ENCODE data around the gene PPP1R1B.

PPP1R1B gene

DNA sequence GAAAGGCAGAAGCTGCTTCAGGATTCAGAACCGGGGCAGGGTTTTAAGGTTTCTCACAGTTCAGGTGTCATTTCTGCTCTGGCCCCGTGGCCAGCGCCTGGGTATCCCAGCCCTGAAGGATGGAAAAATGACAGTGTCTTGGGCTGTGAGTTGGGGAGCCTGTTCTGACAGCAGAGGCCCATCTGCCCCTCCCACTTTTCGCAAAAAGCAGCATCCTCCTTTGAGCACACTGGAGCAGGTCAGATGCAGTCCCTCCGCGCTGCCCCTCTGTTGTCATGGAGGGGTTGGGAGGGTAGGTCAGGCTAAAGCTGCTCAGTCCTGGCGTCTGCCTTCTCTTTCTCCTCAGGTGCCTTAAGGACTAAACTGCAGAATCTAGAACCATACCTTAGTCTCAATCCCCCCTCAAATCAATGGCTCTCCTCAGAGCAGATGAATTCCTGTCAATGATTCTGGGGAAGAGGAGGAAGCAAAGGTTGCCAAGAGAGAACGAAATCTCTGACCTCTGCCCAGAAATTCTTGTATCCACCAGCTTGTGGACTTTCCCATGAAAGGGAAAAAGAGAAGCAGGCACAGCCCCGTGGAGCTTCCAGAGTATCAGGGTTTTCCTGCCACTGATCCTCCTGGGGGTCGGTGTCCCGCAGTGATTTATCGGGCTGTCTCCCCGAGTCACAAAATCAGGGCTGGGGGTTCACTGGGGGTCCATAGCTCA lies 26.3 kb upstream of the PPP1R1B start:
- DNase-seq (ENCODE audit: low read depth): no peak

DNA sequence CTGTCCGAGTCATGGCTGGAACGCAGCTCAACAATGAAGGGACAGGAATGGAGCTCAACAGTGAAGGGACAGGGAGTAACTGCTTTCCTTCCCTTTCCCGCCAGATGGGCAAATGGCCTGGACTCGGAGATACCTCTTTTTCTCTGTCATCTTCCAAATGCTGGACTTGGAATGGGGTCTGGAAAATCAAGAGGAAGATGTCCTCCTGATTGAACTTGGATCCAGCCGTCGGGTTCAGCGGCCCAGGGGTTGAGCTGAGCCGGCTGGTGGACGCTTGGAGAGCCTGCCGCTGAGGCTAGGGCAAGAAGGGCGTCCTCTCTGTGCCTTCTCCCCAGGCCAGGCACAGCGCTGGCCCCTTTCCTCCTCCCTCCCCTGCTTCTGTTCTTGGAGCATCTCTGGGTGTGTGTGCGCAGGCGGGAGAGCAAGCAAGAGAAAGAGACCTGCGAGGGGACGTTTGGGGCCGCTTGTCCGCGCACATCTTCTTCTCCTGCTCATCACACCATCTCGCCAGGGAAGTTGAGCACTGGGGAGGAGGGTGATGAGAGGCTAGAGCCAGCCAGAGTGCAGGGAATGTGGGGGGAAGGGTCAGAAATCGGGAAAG lies 25.7 kb upstream of the PPP1R1B start:
- DNase-seq (ENCODE audit: low read depth): no peak

DNA sequence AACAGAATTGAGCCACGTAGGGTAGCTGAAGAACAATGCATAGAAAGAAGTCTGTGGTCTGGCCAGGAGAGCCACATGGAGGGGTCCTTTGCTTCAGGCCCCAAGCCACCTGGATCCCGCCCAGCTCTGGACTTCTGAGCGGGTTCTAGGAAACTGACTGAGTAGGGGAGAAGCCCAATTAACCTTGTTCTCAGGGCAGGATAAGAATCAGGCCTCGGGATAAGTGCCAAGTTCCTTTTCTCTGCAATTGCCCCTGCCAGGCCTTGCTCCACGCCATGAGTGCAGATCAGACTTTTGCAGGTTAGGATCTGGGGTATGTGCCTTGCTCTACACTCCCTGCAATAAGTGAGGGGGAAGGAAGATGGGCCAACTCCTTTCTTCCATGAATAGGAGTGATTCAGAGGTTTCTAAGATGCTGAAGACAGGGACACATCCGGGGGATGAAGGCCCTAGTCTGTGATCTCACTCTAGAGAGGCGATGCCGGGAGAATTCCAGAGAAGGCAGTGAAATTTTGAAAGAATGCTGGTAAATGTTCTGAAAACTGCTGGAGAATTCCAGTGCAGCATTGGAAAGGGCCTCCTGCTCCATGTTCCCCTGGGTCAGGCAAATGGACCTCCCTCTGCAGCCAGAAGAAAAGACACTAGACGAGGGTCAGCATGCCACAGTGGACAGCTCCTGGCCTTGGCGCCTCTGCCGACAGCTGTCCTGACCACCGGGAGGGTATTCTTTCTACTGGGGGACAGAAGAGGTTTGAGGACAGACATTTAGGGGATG lies 24.8 kb upstream of the PPP1R1B start:
- no peak for DNase-seq (ENCODE audit: low read depth)

DNA sequence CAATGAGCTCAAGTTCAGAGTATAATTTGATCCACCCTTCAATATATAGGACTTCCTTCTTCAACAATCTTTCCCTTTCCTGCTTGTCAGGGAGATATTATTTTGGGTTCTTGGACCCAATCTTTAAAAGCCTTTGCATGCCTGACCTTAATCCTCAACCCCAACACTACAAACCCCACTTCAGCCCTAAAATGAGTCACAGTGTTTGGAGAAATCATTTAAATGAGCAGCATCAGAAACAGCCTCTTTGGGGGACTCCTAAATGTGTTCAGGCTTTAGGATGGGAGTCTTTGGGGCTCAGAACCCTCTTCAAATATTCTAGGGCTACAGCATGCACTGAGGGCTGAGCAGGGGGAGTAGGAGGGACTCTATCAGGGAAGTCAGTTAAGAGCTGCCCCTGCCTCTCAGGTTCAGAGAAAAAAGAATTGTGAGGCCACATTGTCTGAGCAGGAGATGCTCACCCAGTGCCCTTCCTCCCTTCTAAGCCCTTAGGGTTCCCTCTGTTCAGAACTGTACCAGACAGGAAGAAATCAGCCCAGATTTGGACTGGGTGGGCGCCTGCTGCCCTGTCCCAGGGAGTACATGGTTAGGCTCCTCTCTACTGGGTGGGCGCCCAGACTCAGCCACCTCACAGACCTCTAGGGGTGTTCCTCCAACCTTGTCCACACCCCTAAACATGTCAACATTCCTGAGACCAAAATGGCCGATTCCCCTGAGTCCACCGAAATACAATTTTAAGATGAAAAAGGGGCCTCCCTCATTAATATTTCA lies 24.0 kb upstream of the PPP1R1B start:
- no peak for DNase-seq (ENCODE audit: low read depth)

DNA sequence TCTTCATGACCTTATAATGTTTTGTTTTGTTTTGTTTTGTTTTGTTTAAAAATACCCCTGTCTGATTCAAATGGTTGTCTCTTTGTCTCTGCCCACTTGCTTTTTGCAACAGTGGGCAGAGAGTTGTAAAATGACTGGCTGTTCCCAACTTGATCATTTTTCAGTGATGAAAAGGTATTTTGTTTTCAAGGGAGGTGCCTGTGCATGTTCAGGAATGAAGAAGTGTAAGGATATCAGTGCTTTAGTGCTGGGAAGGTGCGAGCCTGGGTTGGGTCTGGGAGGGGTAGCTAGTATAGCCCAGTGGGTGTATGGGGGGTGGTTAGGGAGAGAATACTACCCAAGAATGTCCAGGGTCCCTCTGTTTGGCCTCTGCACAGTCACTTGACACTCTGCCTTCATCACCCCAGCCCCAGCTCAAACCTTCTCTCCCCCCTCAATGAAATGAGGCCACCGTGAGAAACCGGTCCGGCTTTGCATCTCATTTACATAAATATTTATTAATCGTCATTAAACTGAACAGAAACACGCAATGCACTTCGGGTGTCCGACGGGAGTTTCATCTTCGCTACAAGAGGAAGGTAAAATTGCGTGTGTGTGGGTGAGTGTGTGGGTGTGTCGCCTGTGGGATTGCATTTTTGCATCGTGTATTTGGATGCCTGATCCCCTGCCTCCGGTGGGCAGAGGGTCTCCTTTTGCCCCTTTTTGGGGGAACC lies 23.3 kb upstream of the PPP1R1B start:
- no peak for DNase-seq (ENCODE audit: low read depth)

DNA sequence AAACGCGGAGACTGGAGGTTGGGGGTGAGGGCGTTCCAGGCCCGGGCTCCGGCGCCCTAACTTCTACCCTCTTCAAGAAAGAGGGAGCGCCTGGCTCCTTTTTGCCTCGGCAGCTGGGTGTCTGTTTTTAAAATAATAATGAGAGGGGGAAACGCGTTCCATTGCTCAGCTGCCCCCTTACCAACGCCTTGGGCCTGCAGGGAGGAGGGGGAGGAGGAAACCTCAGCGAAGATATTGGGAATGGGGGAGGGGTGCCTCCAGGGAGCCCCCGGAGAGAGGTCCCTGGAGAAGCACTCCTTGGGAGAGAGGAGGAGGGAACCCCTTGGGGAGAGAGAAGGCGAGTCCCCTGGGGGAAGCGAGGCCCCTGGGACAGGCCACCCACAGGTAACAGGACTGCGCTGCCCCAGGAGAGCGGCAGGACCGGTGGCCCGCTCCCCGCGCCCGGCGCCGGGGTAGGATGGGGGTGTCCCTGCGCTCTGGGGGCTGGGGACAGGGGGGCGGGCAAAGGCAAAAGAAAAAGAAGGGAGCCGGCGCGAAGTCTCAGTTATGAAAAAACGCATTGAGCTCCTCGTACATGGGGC lies 21.8 kb upstream of the PPP1R1B start:
- no peak for DNase-seq (ENCODE audit: low read depth)

DNA sequence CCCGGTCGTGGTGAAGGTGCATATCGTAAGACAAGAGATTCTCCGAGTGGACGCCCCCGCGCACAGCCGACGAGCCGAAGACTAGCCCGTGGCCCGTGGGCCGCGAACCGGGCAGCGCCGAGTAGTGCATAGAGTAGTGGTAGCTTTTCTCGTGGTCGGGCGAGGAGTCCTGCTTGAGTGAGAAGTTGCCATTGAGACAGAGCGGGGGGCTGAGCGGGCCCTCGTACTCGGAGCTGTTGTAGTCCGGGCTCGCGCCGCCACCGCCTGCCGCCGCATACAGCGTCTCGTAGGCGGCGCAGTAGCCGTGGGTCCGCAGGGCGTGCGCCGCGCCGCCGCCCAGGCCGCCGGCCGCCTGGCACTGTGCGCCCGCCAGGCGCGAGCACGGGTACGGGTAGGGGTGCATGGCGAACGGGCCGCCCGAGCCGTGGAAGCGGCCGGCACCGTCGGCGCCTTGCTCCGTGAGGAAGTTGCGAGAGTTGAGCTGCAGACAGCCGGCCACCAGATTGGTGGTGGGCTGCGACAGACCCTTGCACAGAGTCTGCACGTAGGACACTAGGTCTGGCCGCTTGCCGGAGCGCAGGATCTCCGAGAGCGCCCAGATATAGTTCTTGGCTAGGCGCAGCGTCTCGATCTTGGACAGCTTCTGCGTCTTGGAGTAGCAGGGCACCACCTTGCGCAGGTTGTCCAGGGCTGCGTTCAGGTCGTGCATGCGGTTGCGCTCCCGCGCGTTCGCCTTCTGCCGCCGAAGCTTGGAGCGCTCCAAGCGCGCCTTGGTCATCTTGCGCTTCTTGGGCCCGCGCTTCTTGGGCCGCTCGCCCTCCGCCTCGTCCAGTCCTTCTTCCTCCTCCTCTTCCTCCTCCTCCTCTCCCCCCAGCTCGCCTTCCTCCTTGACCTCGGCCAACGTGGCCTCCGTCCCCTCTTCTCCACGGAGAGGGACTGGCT lies 21.0 kb upstream of the PPP1R1B start:
- DNase-seq (ENCODE audit: low read depth): no peak

DNA sequence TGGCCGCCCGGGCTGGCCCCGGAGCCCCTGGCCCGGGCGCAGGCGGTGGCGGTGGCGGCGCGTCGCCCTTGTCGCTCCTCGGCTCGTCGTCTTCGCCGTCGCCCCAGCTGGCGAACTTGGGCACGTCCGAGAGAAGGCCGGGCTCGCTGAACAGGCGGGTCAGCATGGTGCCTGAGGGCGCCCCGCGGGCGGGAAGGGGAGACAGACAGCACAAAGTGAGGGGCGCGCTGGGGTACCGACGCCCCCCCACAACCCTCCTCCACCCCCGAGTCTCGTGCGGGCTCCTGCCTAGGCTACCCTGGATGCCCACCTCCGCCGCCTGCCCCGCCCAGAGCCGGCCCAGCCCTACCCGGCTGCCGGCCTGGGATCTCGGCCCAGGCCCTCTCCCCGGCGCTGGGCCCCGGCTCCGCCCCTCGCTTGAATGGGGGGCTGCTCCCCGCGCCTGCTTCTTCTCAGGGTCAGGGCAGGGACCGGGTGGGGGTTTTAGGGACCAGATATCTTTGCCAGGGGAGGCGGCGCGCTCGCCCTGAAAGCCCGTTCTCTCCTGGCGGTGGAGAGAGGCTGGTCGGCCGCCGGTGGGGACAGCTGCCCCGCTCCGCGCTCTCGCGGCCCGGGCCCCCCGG lies 20.2 kb upstream of the PPP1R1B start:
- DNase-seq (ENCODE audit: low read depth): no peak

DNA sequence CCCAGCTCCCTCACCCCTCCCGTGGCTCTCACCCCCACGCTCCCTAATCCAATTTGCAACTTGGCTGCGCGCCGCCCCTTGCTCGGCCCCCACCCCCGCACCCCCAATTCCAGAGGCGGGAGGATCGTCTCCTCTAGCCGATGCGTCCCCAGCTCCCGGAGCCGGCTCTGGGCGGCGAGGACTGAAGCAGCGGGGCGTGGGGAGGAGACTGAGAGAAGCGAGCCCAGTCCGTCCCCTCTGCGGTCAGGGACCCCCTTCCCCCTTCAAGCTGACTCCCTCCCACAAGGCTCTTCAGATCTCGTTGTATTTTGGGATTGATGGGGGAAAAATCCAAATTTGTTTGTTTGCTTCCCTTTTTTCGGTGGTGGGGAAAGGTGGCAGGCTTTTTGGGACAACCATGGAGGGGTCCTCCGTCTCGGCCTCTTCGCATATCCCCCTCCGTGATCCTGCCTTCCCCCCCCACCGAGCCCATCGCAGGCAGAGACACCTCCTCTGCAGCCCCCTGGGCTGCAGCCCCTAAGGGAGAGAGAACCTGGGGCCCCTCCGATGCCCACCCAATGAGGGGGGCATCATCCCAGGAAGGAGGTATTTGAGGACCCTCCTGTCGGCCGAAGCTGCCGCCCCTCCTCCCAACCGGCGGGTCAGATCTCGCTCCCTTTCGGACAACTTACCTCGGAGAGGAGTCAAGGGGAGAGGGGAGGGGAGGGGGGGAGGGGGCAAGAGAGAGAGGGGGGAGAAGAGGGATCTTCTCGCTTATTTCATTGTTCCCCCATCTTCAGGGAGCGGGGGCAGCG lies 19.5 kb upstream of the PPP1R1B start:
- no peak for DNase-seq (ENCODE audit: low read depth)

DNA sequence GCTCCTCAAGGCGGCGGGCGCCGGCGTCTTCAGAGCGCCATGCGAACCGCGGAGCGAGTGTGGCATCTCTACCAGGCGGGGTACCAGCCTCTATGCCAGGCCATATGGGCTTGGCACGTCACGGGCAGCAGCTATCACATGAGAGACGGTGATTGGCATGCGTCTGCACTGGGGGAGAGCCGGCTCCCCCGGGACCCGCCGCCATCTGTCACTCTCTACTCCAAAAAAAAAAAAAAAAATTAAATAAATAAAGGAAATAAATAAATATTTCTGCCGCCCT lies 19.0 kb upstream of the PPP1R1B start, which contains the start of gene NEUROD2:
Gene NEUROD2 (minus strand): TSS at position 70 of the 280 bp plus-strand sequence. CDS start 1,321 bp downstream, outside the sequence.
- DNase-seq (ENCODE audit: low read depth): no peak

DNA sequence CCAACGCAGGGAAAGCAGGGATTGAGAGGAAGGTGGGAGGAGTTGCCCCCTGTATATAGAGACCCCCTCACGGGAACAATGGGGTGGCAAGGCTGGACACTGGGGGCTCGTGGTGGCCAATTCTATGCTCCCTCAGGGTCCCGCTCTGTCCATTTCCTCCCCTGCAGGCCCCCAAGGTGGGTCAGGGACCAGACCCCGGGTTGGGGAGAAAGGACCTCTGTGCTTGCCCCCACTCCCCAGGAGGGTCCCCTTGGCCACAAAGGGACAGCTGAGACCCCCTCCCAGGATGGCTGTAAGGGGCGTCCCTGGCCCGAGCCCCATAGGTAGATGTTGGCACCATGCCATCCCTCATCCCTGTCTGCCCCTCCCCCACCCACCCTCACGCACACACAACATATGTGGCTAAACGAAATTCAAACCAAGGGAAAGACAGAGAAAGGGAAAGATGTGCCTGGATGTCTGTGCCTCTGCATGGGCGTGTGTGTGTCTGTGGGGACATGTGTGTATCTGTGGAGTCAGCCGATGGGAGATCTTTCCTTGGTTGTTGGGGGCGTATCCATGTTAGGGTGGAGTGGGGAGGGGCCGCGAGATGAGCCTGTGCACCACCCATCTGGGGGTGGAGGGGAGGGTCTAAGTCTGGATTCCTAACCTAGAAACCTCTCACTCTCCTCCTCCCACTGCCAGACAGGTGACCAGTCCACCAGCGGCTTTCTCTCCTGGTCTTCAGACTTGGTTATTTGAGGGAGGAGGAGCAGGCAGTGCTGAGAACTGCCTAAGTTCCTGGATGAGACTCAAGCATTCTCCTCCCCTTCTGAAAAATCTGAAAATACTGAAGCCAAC lies 18.4 kb upstream of the PPP1R1B start:
- no peak for DNase-seq (ENCODE audit: low read depth)

DNA sequence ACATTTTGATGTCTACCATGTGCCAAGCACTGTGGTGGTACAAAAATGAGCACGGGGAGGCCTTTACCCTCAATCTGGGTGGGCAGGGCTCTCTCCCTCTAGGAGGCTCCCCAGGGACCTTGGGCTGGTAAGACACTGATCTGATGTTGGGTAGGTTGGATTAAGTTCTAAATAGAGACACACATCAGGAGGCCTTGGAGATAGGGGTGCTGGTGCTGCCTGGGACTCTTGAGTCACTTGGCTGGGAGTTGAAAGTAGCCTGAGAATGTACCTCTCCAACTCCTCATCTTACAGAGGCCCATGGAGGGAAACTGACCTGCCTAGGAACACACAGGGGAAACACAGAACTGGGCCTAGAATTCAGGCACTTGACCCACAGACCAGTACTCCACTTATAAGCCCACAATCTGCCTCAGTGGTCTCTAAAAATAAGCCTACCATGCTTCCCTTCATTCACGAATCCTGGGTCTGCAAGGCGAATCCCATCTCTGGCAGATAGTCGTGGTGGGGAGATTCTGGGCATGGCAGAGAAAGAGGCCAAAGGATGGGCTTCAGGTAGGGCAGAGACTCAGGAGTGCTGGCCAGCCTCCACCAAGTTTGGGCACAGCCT lies 17.2 kb upstream of the PPP1R1B start:
- no peak for DNase-seq (ENCODE audit: low read depth)

DNA sequence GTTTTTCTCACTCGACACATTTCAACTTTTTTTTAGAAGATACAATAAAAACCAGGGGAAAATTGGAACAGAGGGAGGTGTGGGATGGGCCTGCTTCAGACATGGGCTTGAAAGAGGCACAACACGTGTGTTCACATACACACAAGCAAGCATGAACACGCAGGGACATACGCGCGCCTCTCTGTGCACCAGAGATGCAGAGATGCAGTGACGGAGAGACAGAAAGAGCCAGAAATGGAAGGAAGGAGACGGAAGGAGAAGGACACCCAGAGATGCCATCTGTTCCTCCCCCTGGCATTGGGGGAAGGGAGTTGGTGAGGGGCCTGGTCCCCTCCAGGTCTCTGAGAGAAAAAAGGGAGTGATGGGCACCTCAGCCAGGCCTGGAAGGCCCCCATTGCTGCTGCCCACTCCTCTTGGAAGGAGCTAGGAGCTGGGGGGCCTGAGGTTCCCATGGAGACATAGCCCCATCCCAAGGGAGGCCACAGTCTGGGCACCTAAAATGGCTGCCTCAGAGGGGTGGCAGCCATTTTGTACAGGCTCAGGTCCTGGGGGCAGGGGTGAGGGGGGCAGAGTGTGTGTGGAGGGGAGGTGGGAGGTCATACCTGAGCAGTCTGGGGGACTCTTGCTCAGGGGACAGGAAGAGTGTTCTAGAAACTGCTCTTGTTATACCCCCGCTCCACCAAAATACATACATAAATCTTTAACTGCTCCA lies 15.2 kb upstream of the PPP1R1B start:
- no peak for DNase-seq (ENCODE audit: low read depth)

DNA sequence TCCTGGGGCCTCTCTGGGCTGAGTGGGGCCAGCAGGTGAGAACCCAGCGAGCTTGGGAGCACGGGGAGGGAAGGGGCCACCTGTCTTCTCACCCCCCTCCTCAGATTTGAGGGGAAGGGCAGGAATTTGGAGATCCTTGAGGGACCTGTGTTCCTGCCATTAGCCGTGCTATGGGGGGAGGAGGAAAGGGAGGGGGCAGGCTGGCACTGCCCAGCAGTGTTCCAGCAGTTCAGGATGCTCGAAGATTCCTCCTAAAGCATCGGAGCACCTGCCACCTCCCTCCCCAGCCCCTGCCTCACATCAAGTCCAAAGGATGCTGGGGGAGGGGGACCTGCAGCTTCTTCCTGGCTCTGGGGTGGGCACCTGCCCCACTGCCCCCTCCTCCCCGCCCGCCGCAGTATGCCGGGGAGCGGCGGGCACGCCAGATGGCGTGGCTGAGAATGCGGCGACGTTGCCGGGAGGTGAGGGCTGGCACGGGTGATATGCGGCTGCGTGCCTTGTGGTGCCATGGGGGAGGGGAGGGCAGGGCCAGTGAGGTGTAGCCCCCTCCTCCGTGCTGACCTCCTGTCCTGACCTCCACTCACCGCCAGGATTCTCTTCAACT lies 14.4 kb upstream of the PPP1R1B start:
- DNase-seq (ENCODE audit: low read depth): no peak

DNA sequence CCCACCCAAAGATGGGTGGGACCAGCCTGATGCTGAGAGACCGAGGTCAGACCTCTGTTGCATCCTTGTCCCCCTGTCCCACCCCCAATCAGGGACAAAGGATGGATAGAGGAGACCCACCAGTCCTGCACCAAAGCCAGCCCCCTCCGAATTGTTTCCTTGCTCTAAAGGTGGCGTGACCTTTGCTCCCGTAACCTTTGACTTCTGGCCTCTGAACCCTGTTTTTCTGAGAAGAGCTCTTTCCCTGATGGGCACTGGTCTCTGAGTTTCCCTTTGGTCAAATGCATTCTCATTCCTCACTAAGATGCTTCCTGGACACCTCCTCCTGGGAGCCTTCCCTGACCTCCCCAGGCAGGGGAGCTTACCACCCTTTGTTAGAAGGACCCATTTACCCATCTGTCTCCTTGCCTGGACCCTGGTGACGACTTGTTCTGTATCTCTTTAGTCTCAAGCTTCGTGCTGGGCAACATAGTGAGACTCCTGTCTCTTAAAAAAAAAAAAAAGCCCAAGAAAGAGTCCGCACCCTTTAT lies 13.8 kb upstream of the PPP1R1B start:
- DNase-seq (ENCODE audit: low read depth): no peak

DNA sequence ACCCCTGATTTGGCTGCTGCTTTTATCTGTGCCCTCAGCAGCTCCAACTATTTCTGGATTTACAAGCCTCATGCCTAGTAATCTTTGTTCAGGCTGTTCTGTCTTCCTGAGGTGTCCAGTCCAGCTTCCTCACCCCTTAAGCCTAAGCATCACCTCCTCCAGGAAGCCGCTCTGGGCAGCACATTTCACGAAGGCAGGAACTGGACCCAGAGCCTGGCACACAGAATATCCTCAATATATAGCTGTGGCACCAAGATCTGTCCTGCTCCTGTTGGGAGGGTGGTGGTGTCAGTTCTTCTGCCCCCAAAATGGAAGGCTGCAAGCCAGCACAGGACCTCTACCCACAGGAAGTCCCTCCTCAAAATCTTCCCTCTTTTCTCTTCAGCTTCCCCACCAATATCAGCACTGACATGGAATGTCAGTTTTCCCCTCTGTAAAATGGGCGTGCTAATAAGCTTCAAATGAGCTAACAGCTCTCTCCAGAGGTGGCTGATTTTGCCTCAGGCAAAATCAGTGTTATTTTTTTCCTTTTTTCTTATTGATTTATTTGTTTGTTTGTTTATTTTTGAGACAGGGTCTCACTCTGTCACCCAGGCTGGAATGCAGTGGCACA lies 12.1 kb upstream of the PPP1R1B start:
- DNase-seq (ENCODE audit: low read depth): no peak
